Stimulated activated CD4-positive, alpha-beta T cell treated with anti-CD3 and anti-CD28 coated beads, Interleukin-2, amount 100 ng/mL, for 48 hours (primary cell): Measurements from ENCODE around the gene IFNAR1.
"Not testable (repeated sequence)": the region's sequence is repeated elsewhere in the genome, so short reads cannot be mapped to it uniquely, and the experiment has no call there.

ENCODE experiments used
- DNase-seq, 2 donors: peaks; one replicate each; pipeline ENCODE4 v3.0.0-alpha.2; 2020

Gene IFNAR1

GRCh38 chr21:33378081-33378480 lies 53.3 kb downstream of the IFNAR1 start:
- DNase-seq = no peak

- not testable (repeated sequence) for DNase-seq
Measured at GRCh38 chr21:33379934-33380333, 55.2 kb downstream of the IFNAR1 start.

DNA sequence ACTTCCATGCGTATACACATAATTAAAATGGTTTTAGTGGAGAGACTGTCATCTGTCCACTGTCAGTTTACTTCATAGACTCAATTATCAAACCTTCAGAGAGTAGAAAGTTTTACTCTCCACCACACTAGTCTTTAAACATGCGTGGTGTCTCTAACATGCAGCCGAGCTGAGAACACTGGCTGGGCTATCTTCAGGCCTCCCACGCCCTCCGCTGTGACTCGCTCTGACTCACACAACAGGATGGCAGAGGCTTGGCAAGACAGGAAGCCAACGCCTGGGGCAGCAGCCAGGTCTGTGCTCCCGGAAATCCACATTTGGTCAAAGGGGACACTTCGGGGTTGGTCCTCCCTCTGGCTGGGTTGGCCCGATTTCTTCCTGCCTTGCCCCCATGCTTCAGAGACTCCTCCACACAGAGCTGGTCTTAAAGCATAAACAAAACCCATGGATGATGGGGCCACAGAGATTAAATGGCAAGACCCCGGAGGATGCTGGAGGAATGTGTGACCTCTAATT lies 55.8 kb downstream of the IFNAR1 start:
- peak; percentile 81 to 83 for DNase-seq

GRCh38 chr21:33381381-33381780 lies 56.6 kb downstream of the IFNAR1 start:
- DNase-seq = not testable (repeated sequence)

- peak; percentile 52 to 59 for DNase-seq
Measured at GRCh38 chr21:33383056-33383888, 58.5 kb downstream of the IFNAR1 start.

GRCh38 chr21:33384841-33385331 lies 60.1 kb downstream of the IFNAR1 start:
- DNase-seq = no peak

- no peak for DNase-seq
Measured at GRCh38 chr21:33386222-33386784, 61.5 kb downstream of the IFNAR1 start.

DNA sequence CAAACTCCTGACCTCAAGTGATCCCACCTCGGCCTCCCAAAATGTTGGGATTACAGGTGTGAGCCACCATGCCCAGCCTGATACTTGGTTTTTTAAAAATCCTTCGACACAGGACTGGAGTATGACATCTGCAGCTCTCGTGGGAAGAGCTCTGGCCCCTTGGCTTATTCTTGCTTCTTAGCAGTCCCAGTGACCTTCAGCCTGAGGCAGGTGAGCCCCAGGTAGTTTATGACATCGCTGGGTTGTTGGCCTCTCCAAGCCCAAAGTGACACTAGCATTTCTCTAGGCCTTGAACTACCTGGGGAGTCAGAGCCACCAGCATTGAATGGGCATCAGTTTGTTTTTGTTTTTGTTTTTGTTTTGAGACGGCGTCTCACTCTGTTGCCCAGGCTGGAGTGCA lies 62.5 kb downstream of the IFNAR1 start:
- no peak for DNase-seq

DNA sequence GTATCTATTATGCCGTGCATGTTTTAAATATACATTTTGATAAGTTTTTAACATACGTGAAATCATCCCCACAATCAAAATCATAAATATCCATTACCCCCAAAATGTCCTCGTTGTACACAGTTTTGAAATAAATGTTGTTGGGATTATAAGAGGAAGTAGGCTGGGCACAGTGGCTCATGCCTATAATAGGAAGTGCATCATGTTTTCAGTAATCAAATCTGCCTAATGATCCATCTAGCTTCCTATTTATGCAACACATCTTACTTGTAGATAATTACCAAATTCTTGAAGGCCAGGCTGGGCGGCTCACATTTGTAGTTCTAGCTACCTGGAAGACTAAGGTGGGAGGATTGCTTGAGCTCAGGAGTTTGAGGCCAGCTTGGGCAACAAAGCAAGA lies 63.4 kb downstream of the IFNAR1 start:
- DNase-seq = no peak

DNA sequence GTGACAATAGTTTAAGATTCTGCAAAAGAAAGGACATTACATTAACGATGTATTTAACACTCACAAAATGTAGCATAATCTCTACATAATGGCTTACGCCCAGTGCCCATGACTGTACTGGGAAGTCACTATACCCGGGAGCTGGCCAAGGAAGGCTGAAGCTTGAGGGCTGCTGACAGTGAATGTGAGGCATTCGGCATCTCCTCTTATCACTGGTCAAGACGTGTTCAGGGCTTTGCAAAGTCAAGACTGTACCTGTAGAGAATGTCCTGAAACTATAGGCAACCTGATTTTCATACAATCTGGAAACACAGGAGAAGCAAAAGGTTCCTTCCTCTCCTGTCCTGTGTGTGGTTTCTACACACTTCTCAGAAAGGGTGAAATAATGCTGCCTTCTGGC lies 65.7 kb downstream of the IFNAR1 start:
- no peak for DNase-seq

- no peak for DNase-seq
Measured at GRCh38 chr21:33391656-33392055, 66.9 kb downstream of the IFNAR1 start.

- no peak for DNase-seq
Measured at GRCh38 chr21:33392284-33392985, 67.7 kb downstream of the IFNAR1 start.

DNA sequence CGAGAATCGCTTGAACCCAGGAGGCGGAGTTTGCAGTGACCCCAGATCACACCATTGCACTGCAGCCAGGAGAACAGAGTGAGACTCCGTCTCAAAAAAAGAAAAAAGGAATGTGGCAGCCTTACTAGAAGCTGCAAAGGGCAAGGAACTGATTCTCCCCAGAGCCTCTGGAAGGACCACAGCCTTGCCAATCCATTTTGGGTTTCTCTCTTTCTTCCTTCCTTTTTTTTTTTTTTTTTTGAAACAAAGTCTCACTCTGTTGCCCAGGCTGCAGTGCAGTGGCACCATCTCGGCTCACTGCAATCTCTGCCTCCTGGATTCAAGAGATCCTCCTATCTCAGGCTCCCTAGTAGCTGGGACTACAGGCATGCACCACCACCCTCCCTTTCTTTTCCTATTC lies 68.6 kb downstream of the IFNAR1 start:
- no peak for DNase-seq

DNA sequence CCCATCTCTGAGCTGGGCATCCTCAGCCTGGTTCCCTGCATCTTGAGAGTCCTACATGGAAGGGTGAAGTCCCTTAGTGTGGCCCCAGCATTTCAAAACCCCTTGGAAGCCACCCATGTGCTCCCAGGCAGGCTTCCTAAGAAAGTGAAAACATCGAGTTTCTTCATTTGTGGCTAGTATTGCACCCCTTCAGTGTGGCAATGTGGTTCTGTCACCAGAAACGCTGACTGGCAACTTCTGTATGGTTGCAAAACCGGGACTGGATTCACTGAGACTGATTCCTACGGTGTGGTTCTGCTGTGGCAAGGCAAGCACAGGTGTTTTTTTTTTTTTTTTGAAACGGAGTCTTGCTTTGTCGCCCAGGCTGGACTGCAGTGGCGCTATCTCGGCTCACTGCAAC lies 69.5 kb downstream of the IFNAR1 start:
- DNase-seq = no peak

GRCh38 chr21:33395891-33396331 lies 71.1 kb downstream of the IFNAR1 start:
- no peak for DNase-seq

- no peak for DNase-seq
Measured at GRCh38 chr21:33396436-33396835, 71.7 kb downstream of the IFNAR1 start.

DNA sequence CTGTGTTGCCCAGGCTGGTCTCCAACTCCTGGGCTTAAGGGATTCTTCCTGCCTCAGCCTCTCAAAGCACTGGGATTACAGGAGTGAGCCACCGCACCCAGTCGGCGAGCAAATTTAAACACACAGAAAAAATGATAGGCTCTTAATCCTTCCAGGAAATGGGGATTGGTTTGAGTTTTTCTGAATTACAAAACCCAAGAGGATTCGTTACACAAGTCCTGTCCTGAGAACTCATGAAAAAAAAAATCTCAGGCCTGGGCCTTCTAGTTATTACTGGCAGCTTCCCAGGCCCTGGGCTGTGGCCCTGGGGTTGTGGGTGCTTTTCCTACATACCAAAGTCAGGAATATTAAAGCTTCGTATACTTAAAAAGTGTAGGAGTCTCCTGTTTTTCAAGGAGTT lies 72.2 kb downstream of the IFNAR1 start:
- no peak for DNase-seq

- no peak for DNase-seq
Measured at GRCh38 chr21:33397717-33398116, 72.9 kb downstream of the IFNAR1 start.

GRCh38 chr21:33398361-33398760 lies 73.6 kb downstream of the IFNAR1 start:
- DNase-seq = no peak

DNA sequence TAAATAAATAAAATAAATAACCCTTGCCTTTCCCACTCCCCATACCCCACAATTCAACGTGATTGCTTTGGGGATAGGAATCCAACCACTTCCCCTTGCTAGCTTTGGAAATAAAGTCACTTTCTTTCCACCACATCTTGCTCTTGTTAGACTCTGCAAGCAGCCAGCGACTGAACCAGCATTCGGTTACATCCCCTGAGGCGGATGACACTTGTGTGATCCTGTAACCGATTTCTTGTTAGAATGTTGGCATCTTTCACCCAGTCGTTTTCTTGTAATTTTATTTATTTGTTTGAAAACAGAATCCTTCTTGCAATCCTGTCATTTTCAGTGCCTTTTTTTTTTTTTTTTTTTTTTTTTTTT lies 76.8 kb downstream of the IFNAR1 start:
- no peak for DNase-seq

DNA sequence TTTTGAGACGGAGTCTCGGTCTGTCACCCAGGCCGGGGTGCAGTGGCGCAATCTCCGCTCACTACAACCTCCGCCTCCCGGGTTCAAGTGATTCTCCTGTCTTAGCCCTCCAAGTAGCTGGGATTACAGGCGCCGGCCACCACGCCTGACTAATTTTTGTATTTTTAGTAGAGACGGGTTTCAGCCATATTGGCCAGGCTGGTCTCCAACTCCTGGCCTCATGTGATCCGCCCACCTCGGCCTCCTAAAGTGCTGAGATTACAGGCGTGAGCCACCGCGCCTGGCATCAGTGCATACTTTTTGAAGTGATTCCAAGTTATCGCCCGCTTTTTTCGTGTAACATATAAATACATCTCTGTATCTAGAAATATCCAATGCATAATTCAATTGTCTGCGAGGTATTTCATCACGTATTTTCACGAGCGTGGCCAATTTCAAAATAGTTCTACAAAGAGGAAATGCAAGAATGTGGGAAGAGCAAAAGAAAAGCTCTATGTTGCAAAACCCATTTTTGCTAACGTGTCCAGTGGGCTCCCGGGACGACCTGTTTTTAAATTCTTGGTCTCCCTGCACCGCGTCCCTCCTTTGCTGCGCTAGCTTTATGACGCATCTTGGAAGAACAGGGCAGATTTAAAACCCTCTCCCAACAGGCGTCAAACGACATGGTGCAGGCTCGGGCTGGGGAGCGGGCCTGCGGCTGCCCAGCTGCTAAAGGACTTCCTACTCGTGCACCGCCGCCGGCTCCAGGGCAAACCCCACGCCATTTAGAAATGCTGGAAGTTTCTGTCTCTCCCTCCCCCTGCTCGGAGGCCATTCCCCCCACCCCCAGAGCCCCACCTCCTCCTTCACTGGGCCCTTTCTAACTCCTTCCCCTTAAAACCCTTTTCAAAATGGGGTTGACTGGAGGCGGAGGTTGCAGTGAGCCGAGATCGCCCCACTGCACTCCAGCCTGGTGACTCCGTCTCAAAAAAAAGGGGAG lies 77.5 kb downstream of the IFNAR1 start:
- DNase-seq = no peak

DNA sequence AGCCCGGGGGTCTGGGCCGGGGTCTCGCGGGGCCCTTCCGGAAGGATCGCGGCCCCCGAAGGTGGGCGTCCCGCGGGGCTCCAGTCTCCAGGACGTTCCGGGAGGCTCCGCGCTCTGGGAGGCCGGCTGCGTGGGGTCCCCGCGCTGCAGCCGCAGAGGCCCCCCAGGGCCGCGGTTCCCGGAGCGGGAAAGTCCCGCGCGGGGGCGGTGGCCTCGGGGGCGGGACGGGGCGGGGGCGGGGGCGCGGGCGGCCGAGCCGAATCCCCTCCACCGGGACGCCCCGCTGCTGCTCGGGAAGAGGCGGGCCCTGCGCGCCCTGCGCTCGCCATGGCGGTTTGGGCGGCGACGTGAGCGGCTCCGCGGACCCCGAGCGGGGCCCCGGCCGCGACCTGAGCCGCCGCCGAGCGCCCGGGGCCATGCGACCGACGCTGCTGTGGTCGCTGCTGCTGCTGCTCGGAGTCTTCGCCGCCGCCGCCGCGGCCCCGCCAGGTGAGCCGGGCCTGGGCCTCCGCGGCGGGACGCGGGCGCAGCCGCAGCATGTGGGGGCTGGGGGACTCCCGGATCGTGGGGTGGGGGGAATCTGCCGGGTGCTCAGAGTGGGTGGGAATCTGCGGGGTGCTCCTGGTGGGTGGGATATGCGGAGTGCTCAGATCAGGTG lies 78.5 kb downstream of the IFNAR1 start, which contains the start of gene IFNGR2:
TSS of gene IFNGR2 (plus strand) at position 286 of the 658 bp plus-strand sequence. CDS start at position 417, 131 bp downstream.
- DNase-seq = peak in 1 of 2 donors; percentile 35
